H1 (cell line): ENCODE results near the gene OR6B2. TPM values are rescaled to one million over a fixed set of nuclear protein-coding genes. Genes with fewer than 3 reads are reported as not detected.

Experiments
- BCL11A ChIP-seq, 2 experiments: IDR thresholded peaks; one replicate each; pipeline ENCODE4 v1.6.1; 2011; ENCODE audit warnings: low read depth in 2 of 2, low read length in 2 of 2, mild to moderate bottlenecking in 2 of 2
- CBX8 ChIP-seq: fragments of 300-800, 300-1000 bp; sonication (generic); IDR thresholded peaks from 2 replicates; pipeline ENCODE4 v1.7.1; 2016; ENCODE audit warnings: low read depth, low read length, borderline replicate concordance
- KDM1A ChIP-seq: fragments of 200-600, 300-600 bp; sonication (generic); IDR thresholded peaks from 2 replicates; pipeline ENCODE4 v1.7.1; 2016; ENCODE audit warnings: mild to moderate bottlenecking, low read length, borderline replicate concordance
- TAF7 ChIP-seq: optimal IDR thresholded peaks from 2 replicates; pipeline ENCODE3; 2011; ENCODE audit warnings: low read depth, mild to moderate bottlenecking, inconsistent platforms, low read length, moderate library complexity, borderline replicate concordance
- polyA plus RNA-seq, 7 experiments: library from polyadenylated mRNA; depleted of rRNA in 3 of 7; stranded (reverse) in 5 of 7; unstranded in 2 of 7; fragments of >200 nt in 5 of 7; fragments of 200-250 nt in 2 of 7; gene quantifications; 1 replicate in 5 of 7; 2 replicates in 1 of 7; 4 replicates in 1 of 7; pipeline versions ENCODE4 v1.2.1 to v1.2.3, GENCODE V29; 2011 to 2013; ENCODE audit warnings: missing spikeins in 2 of 7, mixed read lengths in 2 of 7
- total RNA-seq: library from RNA; stranded (reverse); fragmentation: NEBNext Ultra II Directional; extraction: Animal tissue kit (Norgen Biotek cat#: 25700); gene quantifications from 2 replicates; pipeline ENCODE4 v1.2.1, GENCODE V29; 2021
- TF ChIP-seq, protein P1 (sequence below): IDR thresholded peaks from 2 replicates; pipeline ENCODE4 v1.6.1; 2011; ENCODE audit warnings: low read length, improper control_type of control experiment
- TF ChIP-seq, protein P2 (sequence below), 3 experiments: IDR thresholded peaks; 1 replicate in 2 of 3; 2 replicates in 1 of 3; pipeline versions ENCODE4 v1.5.1 to v1.6.1; 2011; ENCODE audit warnings: low read length in 3 of 3, mild to moderate bottlenecking in 3 of 3, inconsistent platforms in 2 of 3, low read depth in 1 of 3, moderate library complexity in 1 of 3; ENCODE audit not compliant: insufficient read depth in 1 of 3; ENCODE audit errors: control extremely low read depth in 1 of 3

The OR6B2 gene
- total and polyA plus RNA-seq, 2 of the 8 experiments (the other 6 are each of a cell fraction or from before 2014, with no cell fraction given), result not detected

DNA sequence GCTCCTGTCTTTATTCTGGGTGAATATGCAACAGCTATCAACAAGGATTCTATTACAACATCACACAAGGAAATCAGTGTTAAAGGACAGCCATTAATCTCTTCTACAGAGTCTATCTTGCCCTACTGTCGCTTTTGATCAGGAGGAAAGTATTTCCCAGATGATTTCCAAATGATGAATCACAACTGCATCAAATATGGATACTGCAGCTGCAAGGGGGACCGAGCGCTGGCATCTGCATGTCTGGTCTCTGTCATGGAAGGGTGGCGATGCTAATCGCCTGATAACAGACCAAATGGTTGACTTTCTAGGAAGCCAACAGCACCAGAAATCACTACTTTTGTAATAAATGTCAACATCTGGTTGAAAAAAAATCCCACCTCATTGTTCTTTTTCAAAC, 44.3 kb upstream of the OR6B2 start (continued):
- no peak for TF ChIP-seq TAF7
- TF ChIP-seq, protein P1, sequence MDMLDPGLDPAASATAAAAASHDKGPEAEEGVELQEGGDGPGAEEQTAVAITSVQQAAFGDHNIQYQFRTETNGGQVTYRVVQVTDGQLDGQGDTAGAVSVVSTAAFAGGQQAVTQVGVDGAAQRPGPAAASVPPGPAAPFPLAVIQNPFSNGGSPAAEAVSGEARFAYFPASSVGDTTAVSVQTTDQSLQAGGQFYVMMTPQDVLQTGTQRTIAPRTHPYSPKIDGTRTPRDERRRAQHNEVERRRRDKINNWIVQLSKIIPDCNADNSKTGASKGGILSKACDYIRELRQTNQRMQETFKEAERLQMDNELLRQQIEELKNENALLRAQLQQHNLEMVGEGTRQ, result no peak
- TF ChIP-seq KDM1A, result no peak
- no peak for TF ChIP-seq CBX8
- TF ChIP-seq BCL11A (IDR thresholded peaks at IDR 0.05; ENCODE audit: low read depth in 2 of 2, low read length in 2 of 2), result no peak
- TF ChIP-seq, protein P2, sequence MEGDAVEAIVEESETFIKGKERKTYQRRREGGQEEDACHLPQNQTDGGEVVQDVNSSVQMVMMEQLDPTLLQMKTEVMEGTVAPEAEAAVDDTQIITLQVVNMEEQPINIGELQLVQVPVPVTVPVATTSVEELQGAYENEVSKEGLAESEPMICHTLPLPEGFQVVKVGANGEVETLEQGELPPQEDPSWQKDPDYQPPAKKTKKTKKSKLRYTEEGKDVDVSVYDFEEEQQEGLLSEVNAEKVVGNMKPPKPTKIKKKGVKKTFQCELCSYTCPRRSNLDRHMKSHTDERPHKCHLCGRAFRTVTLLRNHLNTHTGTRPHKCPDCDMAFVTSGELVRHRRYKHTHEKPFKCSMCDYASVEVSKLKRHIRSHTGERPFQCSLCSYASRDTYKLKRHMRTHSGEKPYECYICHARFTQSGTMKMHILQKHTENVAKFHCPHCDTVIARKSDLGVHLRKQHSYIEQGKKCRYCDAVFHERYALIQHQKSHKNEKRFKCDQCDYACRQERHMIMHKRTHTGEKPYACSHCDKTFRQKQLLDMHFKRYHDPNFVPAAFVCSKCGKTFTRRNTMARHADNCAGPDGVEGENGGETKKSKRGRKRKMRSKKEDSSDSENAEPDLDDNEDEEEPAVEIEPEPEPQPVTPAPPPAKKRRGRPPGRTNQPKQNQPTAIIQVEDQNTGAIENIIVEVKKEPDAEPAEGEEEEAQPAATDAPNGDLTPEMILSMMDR (IDR thresholded peaks at IDR 0.05; ENCODE audit: control extremely low read depth in 1 of 3, insufficient read depth in 1 of 3, low read depth in 1 of 3, low read length in 3 of 3), result no peak
